B cell (primary cell): ENCODE measurements around the gene RNASE12. TPM values are rescaled to one million over a fixed set of nuclear protein-coding genes. Genes with fewer than 3 reads are reported as not detected.

Experiments used
- ATAC-seq: fragments of 200-7000 bp; cut with Tn5 transposase; one replicate; pipeline ENCODE4 v1.10.0; 2021; ENCODE audit warnings: low read depth, mild to moderate bottlenecking, moderate number of reproducible peaks, moderate library complexity
- CTCF ChIA-PET: fragments of 350-600 bp; sonication (Branson Sonifier 250); formaldehyde crosslinking; loops from one replicate; lab custom pipeline; 2021; ENCODE audit warnings: antibody characterized with exemption, inconsistent platforms; lab: Charles Lee
- POLR2A ChIA-PET: fragments of 350-600 bp; sonication (Branson Sonifier 250); formaldehyde crosslinking; loops from one replicate; lab custom pipeline; 2021; ENCODE audit warnings: antibody characterized with exemption; lab: Charles Lee
- DNase-seq: peaks from one replicate; pipeline ENCODE4 v3.0.0; 2013
- H2AFZ ChIP-seq: 2 replicates; pipeline ENCODE4 v1.6.1; 2012; ENCODE audit warnings: mild to moderate bottlenecking, low read depth, low read length; ENCODE audit not compliant: insufficient read depth, poor library complexity, severe bottlenecking
- H3K27ac ChIP-seq, 2 donors: 1 replicate in 1 of 2; 2 replicates in 1 of 2; pipeline ENCODE4 v1.5.1; 2012 to 2013; ENCODE audit warnings: low read length in 2 of 2, mild to moderate bottlenecking in 2 of 2, moderate library complexity in 1 of 2
- H3K27me3 ChIP-seq, 4 experiments: fragments of 200-600 bp in 1 of 4; sonication (generic) in 1 of 4; replicated peaks in 1 of 4; 1 replicate in 2 of 4; 2 replicates in 2 of 4; pipeline versions ENCODE4 v1.6.1 to v1.7.0; 2013 to 2016; ENCODE audit warnings: low read length in 3 of 4, mild to moderate bottlenecking in 2 of 4, mixed read lengths in 1 of 4, moderate library complexity in 1 of 4; ENCODE audit not compliant: insufficient read depth in 4 of 4, control insufficient read depth in 3 of 4; ENCODE audit errors: control extremely low read depth in 1 of 4
- H3K36me3 ChIP-seq, 2 experiments: replicated peaks in 1 of 2; 1 replicate in 1 of 2; 2 replicates in 1 of 2; pipeline versions ENCODE4 v1.6.1 to v1.7.1; 2013; ENCODE audit warnings: low read length in 1 of 2; ENCODE audit not compliant: insufficient read depth in 2 of 2, control insufficient read depth in 1 of 2; ENCODE audit errors: control extremely low read depth in 1 of 2, extremely low read depth in 1 of 2
- H3K4me1 ChIP-seq, 2 donors: fragments of 200-600 bp in 1 of 2; sonication (generic) in 1 of 2; 1 replicate in 1 of 2; 2 replicates in 1 of 2; pipeline versions ENCODE4 v1.5.1 to v1.6.1; 2013 to 2017; ENCODE audit warnings: low read length in 2 of 2; ENCODE audit not compliant: control insufficient read depth in 2 of 2, insufficient read depth in 2 of 2
- H3K4me2 ChIP-seq: replicated peaks from 2 replicates; pipeline ENCODE3; 2012; ENCODE audit warnings: mild to moderate bottlenecking, low read depth, low read length; ENCODE audit not compliant: poor library complexity, severe bottlenecking
- H3K4me3 ChIP-seq, 5 experiments: fragments of 200-600 bp in 1 of 5; sonication (generic) in 1 of 5; 1 replicate in 3 of 5; 2 replicates in 2 of 5; pipeline versions ENCODE4 v1.5.1 to v1.7.0; 2011 to 2016; ENCODE audit warnings: low read length in 4 of 5, mild to moderate bottlenecking in 4 of 5, low read depth in 2 of 5, control low read depth in 1 of 5, moderate library complexity in 1 of 5; ENCODE audit not compliant: insufficient read depth in 1 of 5; ENCODE audit errors: control extremely low read depth in 1 of 5, extremely low read depth in 1 of 5
- H3K79me2 ChIP-seq: fragments of 200-600 bp; sonication (generic); one replicate; pipeline ENCODE4 v1.6.0; 2016; ENCODE audit warnings: low read length; ENCODE audit not compliant: control insufficient read depth, insufficient read depth
- H3K9ac ChIP-seq: fragments of 200-600 bp; sonication (generic); 2 replicates; pipeline ENCODE4 v1.6.1; 2017; ENCODE audit warnings: mild to moderate bottlenecking, low read length, moderate library complexity
- H3K9me3 ChIP-seq, 3 donors: one replicate each; pipeline versions ENCODE4 v1.6.1 to v1.7.1; 2013; ENCODE audit warnings: low read length in 2 of 3; ENCODE audit not compliant: control insufficient read depth in 2 of 3, insufficient read depth in 1 of 3; ENCODE audit errors: control extremely low read depth in 1 of 3
- H4K20me1 ChIP-seq: 2 replicates; pipeline ENCODE4 v1.6.0; 2012; ENCODE audit warnings: mild to moderate bottlenecking, low read length; ENCODE audit not compliant: insufficient read depth, control insufficient read depth, poor library complexity, severe bottlenecking
- H3K27ac Mint-ChIP-seq: one replicate; pipeline ENCODE4 v1.8.0; 2021; ENCODE audit warnings: mixed read lengths
- H3K27me3 Mint-ChIP-seq: one replicate; pipeline ENCODE4 v1.8.0; 2021; ENCODE audit warnings: mixed read lengths
- H3K4me1 Mint-ChIP-seq: one replicate; pipeline ENCODE4 v1.8.0; 2021; ENCODE audit warnings: mixed read lengths
- H3K4me3 Mint-ChIP-seq: one replicate; pipeline ENCODE4 v1.8.0; 2021; ENCODE audit warnings: mixed read lengths
- H3K9me3 Mint-ChIP-seq: one replicate; pipeline ENCODE4 v1.8.0; 2022; ENCODE audit warnings: mixed read lengths; ENCODE audit not compliant: insufficient read depth
- EZH2 ChIP-seq: IDR thresholded peaks from 2 replicates; pipeline ENCODE4 v1.6.1; 2012; ENCODE audit warnings: borderline replicate concordance, low read depth, mild to moderate bottlenecking, moderate library complexity, low read length; ENCODE audit not compliant: insufficient read depth, poor library complexity, severe bottlenecking
- WGBS: methylation state at CpG from one replicate; pipeline ENCODE4 v1.1.5; 2013; ENCODE audit warnings: missing lambda C conversion rate; ENCODE audit not compliant: insufficient coverage; 5-methylcytosine and 5-hydroxymethylcytosine counted together
- intact Hi-C: fragments of 100-400 bp; cut with micrococcal nuclease; formaldehyde crosslinking; loops from one replicate; pipeline ENCODE4 v1.10.0; 2022
- polyA plus RNA-seq: library from polyadenylated mRNA; depleted of rRNA; stranded (reverse); fragments of >200 nt; gene quantifications from 2 replicates; pipeline ENCODE4 v1.2.3, GENCODE V29; 2012
- total RNA-seq, 2 donors: library from RNA; stranded (reverse); fragments of 120-200 nt in 1 of 2; gene quantifications; 1 replicate in 1 of 2; 2 replicates in 1 of 2; pipeline versions ENCODE4 v1.2.3 to v1.2.4, GENCODE V29; 2013 to 2022
- TF ChIP-seq, protein P1 (sequence below): fragments of 200-600 bp; IDR thresholded peaks from one replicate; pipeline ENCODE4 v1.8.0; 2022; ENCODE audit warnings: antibody characterized with exemption, mild to moderate bottlenecking

The RNASE12 gene
- total and polyA plus RNA-seq, 2 donors (not counting 1 experiment from before 2014, with no cell fraction given): not detected

DNA sequence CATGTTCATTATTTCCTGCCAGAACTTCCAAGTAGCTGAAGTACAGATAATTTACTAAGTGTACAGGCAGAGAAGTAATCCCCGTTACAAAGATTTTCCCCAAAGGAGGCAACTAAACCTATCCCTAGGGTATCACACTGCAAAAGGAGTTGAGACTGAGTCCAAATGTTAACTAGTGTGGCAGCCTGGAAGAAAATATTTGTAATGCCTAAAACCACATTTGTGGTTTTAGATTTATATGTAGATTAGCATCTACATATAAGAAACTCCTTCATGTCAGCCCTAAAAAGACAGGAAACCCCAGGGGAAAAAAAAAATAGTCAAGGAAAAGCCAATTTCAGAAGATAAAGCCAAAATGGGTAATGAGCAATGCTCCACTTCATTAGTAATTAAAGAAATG, 1.4 kb upstream of the RNASE12 start:
- WGBS: no CpG with 5 or more reads among the region's 1 CpG
- H3K9me3 Mint-ChIP-seq: no peaks in the 10 kb centered on the region
- Histone ChIP-seq H3K27ac (no peak overlapping the region), H2AFZ (no peak overlapping the region), H3K27me3 (peaks cover 0 to 2% (median 0%) of the 10 kb centered on the region in 4 experiments), H3K9me3 (no peaks in the 10 kb centered on the region), H4K20me1 (no peaks in the 10 kb centered on the region), H3K4me2 (no peak overlapping the region), H3K36me3 (no peaks in the 10 kb centered on the region), H3K9ac (no peak overlapping the region), H3K4me3 (no peak overlapping the region), H3K4me1 (no peaks in the 10 kb centered on the region), H3K79me2 (no peaks in the 10 kb centered on the region)
- H3K4me1 Mint-ChIP-seq: no peaks in the 10 kb centered on the region
- TF ChIP-seq, protein P1, sequence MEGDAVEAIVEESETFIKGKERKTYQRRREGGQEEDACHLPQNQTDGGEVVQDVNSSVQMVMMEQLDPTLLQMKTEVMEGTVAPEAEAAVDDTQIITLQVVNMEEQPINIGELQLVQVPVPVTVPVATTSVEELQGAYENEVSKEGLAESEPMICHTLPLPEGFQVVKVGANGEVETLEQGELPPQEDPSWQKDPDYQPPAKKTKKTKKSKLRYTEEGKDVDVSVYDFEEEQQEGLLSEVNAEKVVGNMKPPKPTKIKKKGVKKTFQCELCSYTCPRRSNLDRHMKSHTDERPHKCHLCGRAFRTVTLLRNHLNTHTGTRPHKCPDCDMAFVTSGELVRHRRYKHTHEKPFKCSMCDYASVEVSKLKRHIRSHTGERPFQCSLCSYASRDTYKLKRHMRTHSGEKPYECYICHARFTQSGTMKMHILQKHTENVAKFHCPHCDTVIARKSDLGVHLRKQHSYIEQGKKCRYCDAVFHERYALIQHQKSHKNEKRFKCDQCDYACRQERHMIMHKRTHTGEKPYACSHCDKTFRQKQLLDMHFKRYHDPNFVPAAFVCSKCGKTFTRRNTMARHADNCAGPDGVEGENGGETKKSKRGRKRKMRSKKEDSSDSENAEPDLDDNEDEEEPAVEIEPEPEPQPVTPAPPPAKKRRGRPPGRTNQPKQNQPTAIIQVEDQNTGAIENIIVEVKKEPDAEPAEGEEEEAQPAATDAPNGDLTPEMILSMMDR: no peak
- no peak for TF ChIP-seq EZH2
- ATAC-seq: no peak
- intact Hi-C loops: no loop called here
- peaks cover 27% of the 10 kb centered on the region for H3K27me3 Mint-ChIP-seq
- CTCF ChIA-PET: no interaction called here
- POLR2A ChIA-PET: no interaction called here
- no peak for DNase-seq
- H3K4me3 Mint-ChIP-seq: no peak overlapping the region
- no peak overlapping the region for H3K27ac Mint-ChIP-seq

DNA sequence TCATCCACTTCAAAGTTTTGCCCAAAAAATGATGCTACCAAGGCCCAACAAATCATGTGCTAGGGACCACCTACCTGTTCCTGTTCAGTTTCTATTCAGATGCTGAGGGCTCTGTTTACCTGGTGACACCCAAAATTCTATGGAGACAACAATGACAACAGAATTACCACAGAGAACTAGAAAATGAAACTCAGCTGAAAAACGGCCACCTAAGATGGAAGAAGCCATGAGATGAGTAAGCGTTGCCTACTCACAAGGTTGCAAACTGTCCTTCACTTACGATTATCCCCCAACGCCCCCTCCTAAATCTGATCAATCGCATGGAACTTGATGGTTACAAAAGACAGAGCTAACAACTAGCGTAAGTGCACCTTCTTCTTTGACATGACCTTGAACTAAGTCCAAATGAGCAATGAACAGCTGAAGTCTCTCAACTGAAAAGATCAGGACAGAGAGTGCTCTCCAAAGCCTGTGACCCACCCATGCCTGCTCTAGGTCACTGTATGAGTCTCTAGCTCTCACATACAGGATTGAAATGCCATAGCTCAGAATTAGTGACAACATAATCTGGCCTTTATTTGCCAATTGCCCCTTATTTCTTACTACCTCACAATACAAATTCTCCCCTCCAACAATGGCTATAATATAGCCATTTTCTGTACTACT, 3.6 kb downstream of the RNASE12 start, which contains the start of gene RNASE11:
RNASE11 (minus strand) TSS at position 513 of the 666 bp plus-strand sequence.
- TF ChIP-seq, protein P1: no peak
- TF ChIP-seq EZH2: no peak
- H3K9me3 ChIP-seq: no peaks in the 10 kb centered on the region
- H4K20me1 ChIP-seq: no peaks in the 10 kb centered on the region
- H3K36me3 ChIP-seq: no peaks in the 10 kb centered on the region
- peaks cover 5% of the 10 kb centered on the region for H3K9me3 Mint-ChIP-seq
- DNase-seq: no peak
- POLR2A ChIA-PET: no interaction called here
- intact Hi-C loops: no loop called here
- H3K27me3 ChIP-seq: peaks cover 0 to 4% (median 0%) of the 10 kb centered on the region in 4 experiments
- CTCF ChIA-PET: interaction anchor here (1.1 kb wide), 1 partner anchor 172 kb away, joined by 5 read pairs; no protein-coding TSS in a partner anchor
- H3K27ac ChIP-seq: no peak within 1 kb of the TSS
- peaks cover 43% of the 10 kb centered on the region for H3K27me3 Mint-ChIP-seq
- no peak within 1 kb of the TSS for H3K9ac ChIP-seq
- no peak within 1 kb of the TSS for H3K27ac Mint-ChIP-seq
- H3K4me2 ChIP-seq: no peak within 1 kb of the TSS
- no peaks in the 10 kb centered on the region for H3K4me1 Mint-ChIP-seq
- ATAC-seq: no peak
- no peak within 1 kb of the TSS for H3K4me3 Mint-ChIP-seq
- H3K4me3 ChIP-seq: no peak within 1 kb of the TSS
- no peak within 1 kb of the TSS for H2AFZ ChIP-seq
- H3K79me2 ChIP-seq: no peaks in the 10 kb centered on the region
- H3K4me1 ChIP-seq: no peaks in the 10 kb centered on the region
- WGBS: 87% methylated on average over 6 of the region's 6 CpGs
